Right lung (tissue), 5 donors: ENCODE results near the gene DNAJB8. TPM values are rescaled to one million over a fixed set of nuclear protein-coding genes. Genes with fewer than 3 reads are reported as not detected.

Experiments used
- DNase-seq, 2 donors: peaks; one replicate each; pipeline ENCODE4 v3.0.0-alpha.2; 2013
- polyA plus RNA-seq, 5 donors: library from polyadenylated mRNA; unstranded; fragments of 120-200 nt; gene quantifications; one replicate each; pipeline versions ENCODE4 v1.2.1 to v1.2.3, GENCODE V29; 2013; ENCODE audit warnings: inconsistent platforms in 1 of 5, low replicate concordance in 1 of 5; ENCODE audit not compliant: insufficient read length in 5 of 5, insufficient read depth in 1 of 5

The DNAJB8 gene
- polyA plus RNA-seq, 5 donors = not detected

DNA sequence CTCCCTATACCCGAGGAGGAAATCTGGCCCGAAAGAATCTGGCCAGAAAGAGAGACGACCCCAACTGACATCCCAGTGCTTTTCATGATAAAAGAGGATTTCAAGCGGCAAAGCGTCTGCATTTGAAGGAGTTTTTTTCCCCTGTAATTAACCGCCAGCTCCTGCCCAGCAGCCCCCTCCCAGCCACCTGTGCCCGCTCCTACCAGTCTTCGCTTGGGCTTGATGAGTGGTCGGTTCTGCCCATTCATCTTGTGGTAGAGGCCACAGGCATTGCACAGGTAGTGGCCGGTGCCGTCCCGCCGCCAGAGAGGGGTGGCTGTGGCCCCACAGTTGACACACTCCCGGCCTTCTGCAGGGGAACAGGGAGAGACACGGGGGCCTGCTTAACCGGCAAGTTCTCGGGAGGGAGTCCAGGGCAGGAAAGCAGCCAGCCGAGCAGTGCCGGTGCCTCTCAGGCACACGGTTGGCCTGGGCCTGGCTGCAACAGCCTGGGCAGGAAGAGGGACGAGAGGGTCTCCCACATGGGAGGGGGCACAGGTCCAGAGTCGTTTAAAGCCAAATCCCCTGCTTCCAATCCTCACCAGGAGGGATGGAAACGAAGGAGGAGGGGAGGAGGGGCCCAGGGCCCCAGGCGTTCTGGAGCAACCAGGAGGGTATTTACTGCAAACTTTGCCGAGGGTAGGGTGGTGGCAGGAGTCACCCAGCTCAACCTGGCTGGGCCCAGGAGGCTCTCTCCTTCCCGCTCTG is 17.1 kb upstream of the DNAJB8 start:
- DNase-seq = no peak

DNA sequence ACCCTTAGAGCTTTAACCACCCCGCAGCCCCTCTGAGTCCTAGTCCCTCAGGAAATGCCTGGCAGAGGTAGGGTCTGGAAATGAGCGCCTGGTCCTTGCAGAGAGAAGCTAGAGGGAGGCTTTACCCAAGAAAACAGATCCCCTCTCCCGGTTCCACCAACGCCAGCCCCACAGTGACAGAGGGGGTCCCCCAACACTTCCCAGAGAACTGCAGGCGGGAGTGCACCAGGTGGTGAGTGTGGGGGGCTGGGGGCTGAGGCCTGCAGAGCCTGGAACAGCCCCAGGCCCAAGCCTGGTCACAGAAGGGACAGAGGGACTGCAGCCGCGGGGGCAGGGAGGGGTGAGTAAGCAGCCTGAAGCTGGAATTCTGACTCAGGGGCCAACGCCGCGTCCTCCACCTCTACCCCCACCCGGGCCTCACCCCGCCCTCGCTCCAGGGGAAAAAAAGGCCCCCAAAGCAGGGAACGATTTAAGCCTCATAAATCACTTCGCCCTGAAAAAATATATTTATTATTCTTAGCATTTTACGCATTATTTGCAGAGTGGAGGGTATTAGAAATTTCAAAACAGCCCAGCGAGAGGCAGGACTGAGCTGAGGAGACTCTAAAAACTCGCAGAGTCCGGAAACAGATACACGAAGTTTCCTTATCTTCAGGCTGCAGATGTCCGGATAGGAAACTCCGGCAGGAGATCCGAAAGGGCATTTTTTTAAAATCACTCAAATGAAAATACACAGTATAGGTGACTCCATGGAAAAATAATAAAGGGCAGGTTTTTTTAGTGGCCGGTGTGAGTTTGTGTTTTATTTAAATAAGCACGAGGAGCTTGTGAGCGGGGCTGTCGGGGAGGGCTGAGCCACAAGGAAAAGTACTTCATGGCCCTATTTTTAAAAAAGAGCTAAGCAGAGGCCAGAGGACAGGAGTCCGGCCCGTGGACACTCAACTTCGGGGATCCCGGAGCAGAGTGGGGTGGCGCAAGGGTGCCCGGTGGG is 16.3 kb upstream of the DNAJB8 start:
- no peak for DNase-seq

DNA sequence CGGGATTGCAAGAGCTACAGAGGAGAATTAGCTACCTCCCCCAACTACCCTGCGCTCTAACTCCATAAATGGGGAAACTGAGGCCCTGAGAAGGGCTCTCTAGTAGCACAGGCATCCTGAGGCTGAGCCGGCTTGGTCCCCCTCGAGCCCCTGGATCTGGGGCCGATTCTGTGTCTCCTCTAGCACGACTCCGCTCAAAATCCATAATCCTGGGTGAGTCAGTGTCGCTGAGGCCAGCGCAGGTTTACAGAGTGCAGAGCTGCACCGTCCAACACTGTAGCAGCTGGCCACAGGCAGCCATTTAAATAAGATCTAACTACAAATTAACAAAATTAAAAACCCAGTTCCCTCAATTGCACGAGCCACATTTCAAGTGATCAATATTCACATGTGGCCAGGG is 15.5 kb upstream of the DNAJB8 start:
- DNase-seq = no peak

- no peak for DNase-seq
These were observed 14.8 kb upstream of the DNAJB8 start for GRCh38 chr3:128481438-128481942.

DNA sequence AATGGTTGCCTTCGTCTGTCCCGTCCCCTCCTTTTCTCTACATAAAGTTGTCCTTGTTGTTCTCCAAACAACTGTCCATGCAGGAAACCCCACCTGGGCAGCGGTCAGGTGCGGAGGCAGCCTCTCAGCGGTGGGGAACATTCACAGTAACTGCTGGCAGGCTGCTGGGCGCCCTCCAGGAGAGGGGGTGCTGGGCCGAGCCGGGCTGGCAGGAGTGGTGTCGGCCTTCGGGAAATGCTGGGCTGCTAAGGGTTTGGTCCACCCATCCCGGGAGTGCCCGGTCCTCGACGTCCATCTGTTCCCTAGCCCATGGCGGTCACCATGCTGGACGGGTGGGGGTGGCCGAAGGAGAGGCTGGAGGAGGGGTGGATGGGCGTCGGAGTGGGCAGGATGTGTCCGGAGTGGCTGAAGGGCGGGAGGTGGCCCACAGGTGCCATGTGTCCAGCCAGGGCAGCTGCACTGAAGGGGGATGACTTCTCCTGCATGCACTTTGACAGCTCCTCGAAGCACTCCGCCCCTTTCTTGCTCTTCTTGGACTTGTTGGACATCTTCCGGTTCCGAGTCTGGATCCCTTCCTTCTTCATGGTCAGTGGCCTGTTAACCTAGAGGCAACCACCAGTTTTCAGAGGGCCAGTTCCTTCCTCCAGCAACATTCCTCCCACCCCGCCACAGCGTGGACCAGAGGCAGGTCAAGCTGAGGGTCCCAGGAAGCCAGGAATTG is 14.2 kb upstream of the DNAJB8 start:
- no peak for DNase-seq

- DNase-seq = no peak
These were observed 13.6 kb upstream of the DNAJB8 start for GRCh38 chr3:128480278-128480677.

- no peak for DNase-seq
These were observed 12.9 kb upstream of the DNAJB8 start for GRCh38 chr3:128479558-128480086.

- DNase-seq = no peak
These were observed 12.2 kb upstream of the DNAJB8 start for GRCh38 chr3:128478576-128479506.

- no peak for DNase-seq
These were observed 10.0 kb upstream of the DNAJB8 start for GRCh38 chr3:128476659-128477058.

- no peak for DNase-seq
These were observed 8.7 kb upstream of the DNAJB8 start for GRCh38 chr3:128475355-128475754.

DNA sequence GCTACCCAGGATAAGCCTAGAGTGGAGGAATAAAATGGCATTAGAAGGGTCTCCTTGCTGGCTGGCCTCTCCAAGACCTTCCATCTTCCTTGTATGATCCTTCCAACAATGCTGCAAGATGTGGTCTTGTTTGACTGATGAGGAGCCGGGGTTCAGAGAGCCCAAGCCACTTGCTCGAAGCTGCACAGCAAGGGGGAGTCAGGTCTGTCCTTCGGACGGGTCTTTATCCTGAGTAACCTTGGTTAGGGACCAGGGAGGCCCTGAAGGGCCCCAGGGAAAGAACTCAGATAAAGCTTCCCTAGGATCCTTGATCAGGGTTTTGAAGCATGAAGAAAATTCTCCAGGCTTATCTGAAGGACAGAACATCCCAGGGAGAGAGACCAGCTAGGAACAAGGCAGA is 7.0 kb upstream of the DNAJB8 start:
- no peak for DNase-seq

DNA sequence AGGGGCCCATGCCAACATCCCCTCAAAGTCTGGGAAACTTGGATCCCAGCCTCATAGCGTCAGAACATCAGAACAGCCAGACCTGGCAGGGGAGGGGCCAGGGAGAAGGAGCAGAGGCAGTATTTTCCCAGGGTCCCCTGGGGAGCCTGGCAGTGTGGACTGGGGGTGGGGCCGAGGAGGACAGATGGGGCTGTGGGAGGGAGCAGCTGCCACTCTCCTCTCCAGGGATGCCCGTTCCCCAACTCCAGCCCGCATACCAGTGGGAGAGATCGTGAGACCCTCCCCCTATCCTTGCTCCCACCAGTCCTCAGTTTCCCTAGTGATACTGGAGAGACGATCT is 6.5 kb upstream of the DNAJB8 start:
- DNase-seq = no peak

DNA sequence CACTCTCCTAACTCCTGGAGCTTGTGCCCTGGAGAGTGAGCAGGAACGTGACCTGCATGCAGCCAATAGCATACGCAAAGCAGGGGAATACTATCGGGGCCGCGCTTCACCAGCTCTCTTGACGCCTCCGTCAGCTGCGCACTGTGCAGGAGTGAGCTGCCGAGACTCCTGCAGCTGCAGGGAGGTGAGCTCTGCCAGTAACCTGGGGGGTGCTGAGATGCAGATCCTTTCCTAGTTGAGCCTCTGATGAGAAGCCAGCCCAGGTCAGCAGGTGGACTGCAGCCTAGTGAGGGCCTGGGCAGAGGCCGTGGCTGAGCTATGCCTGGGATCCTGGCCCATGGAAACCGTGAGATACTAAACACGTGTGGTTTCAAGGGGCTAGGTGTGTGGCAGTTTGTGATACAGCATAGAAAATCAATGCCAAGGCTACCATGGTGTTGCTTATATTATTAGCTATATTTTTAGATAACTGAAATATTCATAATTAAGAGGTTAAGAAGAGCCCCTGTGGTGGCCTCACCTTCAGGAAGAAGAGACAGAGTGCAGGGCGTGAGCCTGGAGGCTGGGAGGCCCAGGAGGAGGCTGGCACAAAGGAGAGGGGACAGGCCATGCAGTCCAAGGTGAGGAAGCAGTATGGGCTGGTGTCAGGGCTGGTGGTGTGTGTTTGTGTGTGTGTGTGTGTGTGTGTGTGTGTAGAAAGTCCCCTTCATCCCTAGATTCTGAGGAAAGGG is 5.9 kb upstream of the DNAJB8 start:
- no peak for DNase-seq

DNA sequence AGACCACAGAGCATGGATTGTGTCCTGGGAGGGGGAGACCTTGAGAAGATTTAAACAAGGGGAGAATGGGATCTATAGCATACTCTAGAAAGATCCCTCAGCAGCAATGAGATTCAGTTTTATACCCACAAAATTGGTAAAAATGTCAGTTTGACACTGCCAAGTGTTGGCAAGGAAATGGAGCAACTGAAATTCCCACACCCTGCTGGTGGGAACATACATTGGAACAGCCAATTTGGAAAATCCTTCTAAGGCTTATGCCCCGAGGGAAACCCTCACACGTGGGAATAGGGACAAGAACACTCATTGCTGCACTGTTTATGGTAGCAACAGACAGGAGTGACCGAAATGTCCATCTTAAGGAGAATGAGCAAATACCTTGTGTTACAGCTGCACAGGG is 5.0 kb upstream of the DNAJB8 start:
- DNase-seq = no peak

GRCh38 chr3:128471110-128471509 is 4.4 kb upstream of the DNAJB8 start:
- no peak for DNase-seq

GRCh38 chr3:128470134-128470899 is 3.6 kb upstream of the DNAJB8 start:
- DNase-seq = no peak

DNA sequence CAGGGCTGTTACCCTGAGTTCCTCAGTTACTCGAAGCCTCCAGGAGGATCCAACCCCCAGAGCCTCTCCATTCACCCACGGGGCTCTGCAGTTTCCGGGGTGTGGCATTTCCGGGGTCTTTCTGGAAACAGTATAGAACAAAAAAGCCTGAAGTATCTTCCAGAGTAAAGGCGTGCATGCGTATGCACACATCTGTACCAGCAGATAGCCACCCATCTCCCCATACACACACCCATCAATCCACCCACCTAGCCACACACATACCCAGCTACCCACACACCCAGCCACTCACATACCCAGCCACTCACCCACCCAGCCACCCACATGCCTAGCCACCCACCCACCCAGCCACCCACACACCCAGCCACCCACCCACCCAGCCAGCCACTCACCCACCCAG is 2.9 kb upstream of the DNAJB8 start:
- no peak for DNase-seq

DNA sequence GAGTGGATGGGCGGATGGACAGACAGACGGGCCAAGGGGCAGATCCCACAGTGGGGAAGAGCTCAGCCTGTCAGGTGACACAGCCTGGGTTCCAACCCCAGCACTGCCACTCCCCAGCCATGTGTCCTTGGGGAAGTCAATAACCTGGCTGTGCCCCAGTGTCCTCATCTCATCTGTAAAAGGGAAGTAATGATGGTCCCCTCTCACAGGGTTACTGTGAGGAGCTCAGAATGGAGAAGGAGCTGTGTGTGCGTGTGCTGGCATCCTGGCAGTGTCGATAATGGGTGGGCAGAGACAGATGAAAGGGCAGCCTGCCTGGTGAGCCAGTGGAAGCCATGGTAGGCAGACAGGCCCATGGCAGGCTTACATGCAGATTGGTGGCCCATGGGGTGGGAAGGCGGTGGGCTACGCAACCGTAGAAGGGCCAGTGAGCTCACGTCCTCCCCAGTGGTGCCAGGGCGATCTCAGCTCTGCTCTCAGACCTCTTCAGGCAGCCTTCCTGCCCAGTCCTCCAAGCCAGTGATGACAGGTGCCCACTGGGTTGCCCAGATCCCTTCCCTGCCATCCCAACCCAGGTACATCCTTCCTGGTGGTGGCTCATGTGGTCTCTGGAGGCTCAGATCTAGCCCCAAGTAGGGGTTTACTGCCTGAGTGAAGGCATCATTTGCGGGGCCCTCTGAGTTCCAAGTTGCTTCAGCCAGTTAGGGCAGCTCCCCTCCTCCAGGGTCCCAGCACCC is 2.3 kb upstream of the DNAJB8 start:
- DNase-seq = no peak
